C4-2B (cell line): ENCODE results near the gene GPANK1.

Experiments used
- H3K27ac ChIP-seq: fragments of 450-650 bp; 2 replicates; pipeline ENCODE4 v1.5.1; 2017
- ZFX ChIP-seq: fragments of 450-650 bp; IDR thresholded peaks from 2 replicates; pipeline ENCODE4 v1.6.1; 2017
- TF ChIP-seq, protein P1 (sequence below): fragments of 450-650 bp; conservative IDR thresholded peaks from 2 replicates; pipeline ENCODE4 v1.5.1; 2017; ENCODE audit warnings: mild to moderate bottlenecking

GPANK1 gene

DNA sequence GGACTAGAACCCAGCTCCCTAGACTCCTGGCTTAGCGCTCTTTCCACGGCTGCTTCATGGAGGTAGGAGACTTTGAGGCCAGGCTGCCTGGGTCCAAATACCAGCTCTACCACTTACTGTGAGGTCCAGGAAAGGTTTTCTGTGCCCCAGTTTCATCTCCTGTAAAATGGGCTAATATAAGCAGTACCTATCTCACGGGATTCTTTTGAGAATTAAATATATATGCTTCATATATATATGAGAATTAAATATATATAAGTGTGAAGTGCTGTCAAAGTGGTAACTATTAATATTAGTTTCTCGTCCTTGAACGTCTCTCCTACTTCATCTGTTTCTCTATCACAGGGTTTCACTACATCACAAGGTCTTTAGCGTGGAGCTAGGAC is 26.3 kb upstream of the GPANK1 start:
- H3K27ac ChIP-seq: no peak overlapping the region
- TF ChIP-seq, protein P1, sequence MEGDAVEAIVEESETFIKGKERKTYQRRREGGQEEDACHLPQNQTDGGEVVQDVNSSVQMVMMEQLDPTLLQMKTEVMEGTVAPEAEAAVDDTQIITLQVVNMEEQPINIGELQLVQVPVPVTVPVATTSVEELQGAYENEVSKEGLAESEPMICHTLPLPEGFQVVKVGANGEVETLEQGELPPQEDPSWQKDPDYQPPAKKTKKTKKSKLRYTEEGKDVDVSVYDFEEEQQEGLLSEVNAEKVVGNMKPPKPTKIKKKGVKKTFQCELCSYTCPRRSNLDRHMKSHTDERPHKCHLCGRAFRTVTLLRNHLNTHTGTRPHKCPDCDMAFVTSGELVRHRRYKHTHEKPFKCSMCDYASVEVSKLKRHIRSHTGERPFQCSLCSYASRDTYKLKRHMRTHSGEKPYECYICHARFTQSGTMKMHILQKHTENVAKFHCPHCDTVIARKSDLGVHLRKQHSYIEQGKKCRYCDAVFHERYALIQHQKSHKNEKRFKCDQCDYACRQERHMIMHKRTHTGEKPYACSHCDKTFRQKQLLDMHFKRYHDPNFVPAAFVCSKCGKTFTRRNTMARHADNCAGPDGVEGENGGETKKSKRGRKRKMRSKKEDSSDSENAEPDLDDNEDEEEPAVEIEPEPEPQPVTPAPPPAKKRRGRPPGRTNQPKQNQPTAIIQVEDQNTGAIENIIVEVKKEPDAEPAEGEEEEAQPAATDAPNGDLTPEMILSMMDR: no peak
- TF ChIP-seq ZFX: no peak

DNA sequence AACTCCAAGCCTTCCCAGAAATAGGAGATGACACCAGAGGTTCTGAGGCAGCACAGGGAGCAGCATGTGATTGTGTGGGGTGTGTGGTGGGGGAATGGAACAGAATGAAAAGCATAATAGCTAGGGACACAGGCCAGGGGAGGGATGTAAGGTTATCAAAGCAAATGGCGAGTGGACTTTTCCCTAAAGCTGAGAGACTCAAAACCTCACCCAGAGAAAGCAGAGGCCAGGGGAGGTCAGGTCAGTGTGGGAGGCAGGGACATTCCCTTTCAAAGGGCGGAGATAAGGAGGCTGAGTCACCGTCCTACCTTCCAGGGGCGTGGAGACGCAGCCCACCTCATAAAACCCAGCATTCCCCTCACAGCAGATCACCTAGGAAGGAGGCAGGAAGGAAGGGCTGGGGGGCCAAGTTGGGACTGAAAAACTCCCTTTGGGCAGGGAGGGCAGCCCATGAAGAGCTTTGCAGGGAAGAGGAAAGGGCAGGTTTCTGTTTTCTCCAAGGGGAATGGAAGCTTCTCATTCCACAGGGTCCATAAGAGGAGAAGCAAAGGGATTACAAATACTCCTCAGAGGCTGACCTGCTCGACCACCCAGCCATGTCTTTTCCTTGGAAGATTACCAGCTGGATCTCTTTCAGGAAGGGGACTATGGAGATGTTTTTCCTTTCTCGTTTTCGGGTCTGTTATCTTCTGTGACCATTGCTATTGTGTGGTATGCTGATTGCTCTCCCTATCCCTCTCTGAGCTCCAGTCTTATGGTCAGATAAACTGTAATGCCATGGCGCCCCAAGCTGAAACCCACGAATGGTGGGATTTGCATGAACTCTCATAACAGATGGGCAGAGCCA is 25.7 kb upstream of the GPANK1 start:
- TF ChIP-seq ZFX: no peak
- TF ChIP-seq, protein P1: no peak

DNA sequence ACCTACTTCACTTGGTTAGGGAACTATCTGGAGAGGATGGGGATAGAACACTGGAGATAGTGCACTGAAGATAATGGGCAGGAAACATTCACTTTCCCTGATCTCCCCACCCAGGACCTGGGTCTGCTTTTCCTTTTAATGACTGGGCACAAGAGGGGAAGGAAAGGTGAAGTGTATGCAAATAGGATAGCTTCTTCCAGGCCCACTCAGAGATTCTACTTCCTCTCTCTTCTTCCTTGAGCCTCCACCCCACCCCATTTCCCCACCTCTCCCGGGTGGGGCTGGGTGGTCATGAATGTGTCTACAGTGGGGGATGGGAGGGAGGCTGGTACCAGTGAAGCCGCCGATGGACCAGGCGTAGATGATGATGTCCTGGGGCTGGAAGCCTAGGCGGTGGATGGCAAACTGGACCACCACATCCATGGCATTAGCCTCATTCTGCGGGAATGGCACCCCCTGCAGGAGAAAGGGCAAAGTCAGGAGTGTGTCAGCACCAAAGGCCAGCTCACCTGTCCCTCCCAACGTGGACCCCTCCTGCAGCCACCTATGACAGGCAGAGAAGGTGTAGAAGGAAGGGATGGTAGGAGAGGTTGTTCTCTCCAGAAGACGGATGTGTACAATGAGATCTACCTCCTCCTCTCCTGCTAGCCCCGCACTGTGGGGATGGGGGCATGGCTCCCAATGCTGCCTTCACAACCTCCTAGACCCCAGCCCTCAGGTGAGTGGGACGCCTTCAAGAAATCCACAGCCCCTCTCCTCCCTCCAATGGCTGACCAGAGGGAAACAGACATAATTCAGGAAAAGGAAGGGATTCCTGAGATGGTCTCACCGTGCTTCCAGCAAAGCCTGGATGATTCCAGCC is 24.7 kb upstream of the GPANK1 start:
- no peak for TF ChIP-seq ZFX
- TF ChIP-seq, protein P1: no peak; the same call in 1 of the 2 replicates
- H3K27ac ChIP-seq: no peak overlapping the region

More for the DNA sequence above, 25.7 kb upstream of the GPANK1 start:
- no peak overlapping the region for H3K27ac ChIP-seq

DNA sequence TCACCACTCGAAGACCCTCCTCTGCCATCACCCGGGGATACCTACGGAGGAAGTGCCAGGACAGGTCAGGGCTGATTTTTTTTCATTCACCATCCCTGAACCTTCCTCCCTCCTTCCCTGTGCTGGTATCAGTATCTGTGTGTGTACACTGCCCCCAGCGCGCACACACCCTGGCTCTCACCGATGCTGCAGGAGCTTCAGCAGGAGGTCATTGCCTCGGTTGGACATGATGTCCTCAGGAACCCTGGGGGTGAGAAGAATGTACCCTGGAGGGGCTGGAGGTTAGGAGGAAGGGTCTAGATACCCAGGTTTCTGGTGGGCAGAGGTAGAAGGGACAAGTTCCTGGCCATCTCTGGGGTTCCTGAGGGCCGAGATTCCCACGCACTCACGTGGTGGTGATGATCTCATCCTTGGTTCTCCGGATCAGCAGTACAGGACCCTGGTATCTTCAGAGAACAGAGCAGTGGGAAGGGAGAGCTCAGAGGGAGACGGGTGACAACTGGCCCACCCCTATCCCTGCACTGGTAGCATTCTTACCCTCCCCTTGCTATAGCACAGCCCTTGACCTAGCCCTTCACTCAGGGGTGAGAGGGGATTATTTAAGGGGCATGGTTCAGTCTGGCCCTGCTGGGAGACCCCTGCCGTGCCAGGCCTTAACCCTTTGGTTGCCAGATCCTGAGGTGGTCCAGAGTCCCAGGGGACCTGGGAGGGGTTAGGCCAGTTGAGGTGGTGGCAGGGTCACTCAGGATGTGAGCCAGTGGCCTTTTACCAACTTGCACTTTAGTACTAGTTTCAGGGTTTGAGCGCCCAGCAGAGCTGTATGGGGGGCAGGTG is 23.3 kb upstream of the GPANK1 start:
- H3K27ac ChIP-seq: no peak overlapping the region
- no peak for TF ChIP-seq ZFX
- TF ChIP-seq, protein P1: no peak

DNA sequence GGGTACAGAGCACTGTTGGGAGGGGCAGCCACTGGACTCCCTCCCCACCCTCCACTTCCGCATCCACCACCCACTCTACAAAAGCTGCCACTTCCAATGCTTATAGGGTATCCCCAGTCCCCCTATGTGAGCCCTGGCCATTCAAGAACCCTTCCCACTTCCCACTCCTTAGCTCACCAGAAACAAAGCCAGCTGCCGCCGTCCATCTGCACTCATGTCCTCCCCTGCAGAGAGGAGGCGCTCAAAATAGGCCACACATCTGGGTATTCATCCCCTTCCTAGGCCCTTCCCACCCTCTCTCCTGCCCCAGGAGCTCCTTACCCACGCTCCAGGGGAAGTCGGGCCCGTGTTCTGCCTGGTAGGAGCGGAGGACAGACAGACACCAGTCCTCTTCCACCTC is 22.5 kb upstream of the GPANK1 start:
- no peak overlapping the region for H3K27ac ChIP-seq
- no peak for TF ChIP-seq ZFX
- TF ChIP-seq, protein P1: no peak

DNA sequence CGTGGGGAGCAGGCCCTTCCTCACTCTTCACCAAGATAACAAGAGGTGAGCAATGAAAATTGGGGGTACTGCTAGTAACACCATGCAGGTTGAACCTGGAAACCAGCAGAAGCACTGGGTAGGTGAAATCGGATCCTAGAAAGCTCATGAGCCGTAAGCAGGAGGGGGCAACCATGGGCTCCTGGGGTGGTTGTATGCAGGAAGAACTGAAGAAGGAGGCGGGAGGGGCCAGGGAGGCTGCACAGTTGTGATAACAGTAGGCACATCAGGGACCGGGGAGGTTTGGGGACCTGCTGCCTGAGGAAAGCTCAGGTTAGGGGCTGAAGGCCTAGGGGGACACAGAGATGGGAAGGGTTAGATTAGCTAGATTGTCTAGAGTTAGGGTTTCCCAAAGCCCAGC is 21.7 kb upstream of the GPANK1 start:
- TF ChIP-seq ZFX: no peak
- TF ChIP-seq, protein P1: no peak
- H3K27ac ChIP-seq: no peak overlapping the region
